Head of caudate nucleus (tissue), 42 donors: ENCODE measurements around the gene FAM13C.
A peak's percentile ranks its signal among the peaks of the same experiment; 100 is the strongest.

ENCODE experiments used
- DNase-seq, 42 donors: peaks; one replicate each; pipeline versions ENCODE4 v3.0.0 to v3.0.0-alpha.2; 2020 to 2021; ENCODE audit warnings: mixed read lengths in 7 of 42
- intact Hi-C: fragments of 100-400 bp; cut with DNase I; formaldehyde crosslinking; loops from one replicate; pipeline ENCODE4 v1.15.0; 2022

Gene FAM13C

GRCh38 chr10:59285848-59286247 lies 76.5 kb downstream of the FAM13C start:
- DNase-seq, result peak in 1 of 42 donors; percentile 52
- intact Hi-C loops, result no loop called here

- intact Hi-C loops, result no loop called here
- peak in 5 of 42 donors; percentile 28 to 43 (median 36) for DNase-seq
Observed at GRCh38 chr10:59285073-59285472, 77.3 kb downstream of the FAM13C start.

GRCh38 chr10:59284118-59284975 lies 78.0 kb downstream of the FAM13C start:
- intact Hi-C loops, result no loop called here

GRCh38 chr10:59283456-59284091 lies 78.8 kb downstream of the FAM13C start:
- DNase-seq, result peak in 34 of 42 donors; percentile 31 to 72 (median 50)
- intact Hi-C loops, result no loop called here

More at GRCh38 chr10:59284118-59284975, 78.0 kb downstream of the FAM13C start:
- peak in 1 of 42 donors; percentile 19 for DNase-seq

- intact Hi-C loops, result no loop called here
- DNase-seq, result peak in 3 of 42 donors; percentile 47 to 50 (median 50)
Observed at GRCh38 chr10:59281861-59282260, 80.5 kb downstream of the FAM13C start.

GRCh38 chr10:59279991-59280505 lies 82.3 kb downstream of the FAM13C start:
- DNase-seq, result no peak
- intact Hi-C loops, result no loop called here

- intact Hi-C loops, result no loop called here
- no peak for DNase-seq
Observed at GRCh38 chr10:59279476-59279875, 82.9 kb downstream of the FAM13C start.

- intact Hi-C loops, result no loop called here
Observed at GRCh38 chr10:59276919-59277318, 85.4 kb downstream of the FAM13C start.

GRCh38 chr10:59276133-59276532 lies 86.2 kb downstream of the FAM13C start:
- no peak for DNase-seq
- intact Hi-C loops, result no loop called here

More at GRCh38 chr10:59276919-59277318, 85.4 kb downstream of the FAM13C start:
- no peak for DNase-seq

GRCh38 chr10:59273445-59273844 lies 88.9 kb downstream of the FAM13C start:
- peak in 1 of 42 donors; percentile 46 for DNase-seq
- intact Hi-C loops, result no loop called here

GRCh38 chr10:59272061-59272460 lies 90.3 kb downstream of the FAM13C start:
- intact Hi-C loops, result no loop called here
- no peak for DNase-seq

GRCh38 chr10:59271160-59271559 lies 91.2 kb downstream of the FAM13C start:
- intact Hi-C loops, result no loop called here
- no peak for DNase-seq

GRCh38 chr10:59270492-59270891 lies 91.9 kb downstream of the FAM13C start:
- intact Hi-C loops, result no loop called here
- DNase-seq, result no peak

GRCh38 chr10:59269651-59270050 lies 92.7 kb downstream of the FAM13C start:
- DNase-seq, result no peak
- intact Hi-C loops, result loop anchor here (10.0 kb wide), 1 partner anchor 195 kb away; no protein-coding TSS in a partner anchor

GRCh38 chr10:59268460-59268859 lies 93.9 kb downstream of the FAM13C start:
- DNase-seq, result peak in 9 of 42 donors; percentile 28 to 58 (median 46)
- intact Hi-C loops, result loop anchor here (10.0 kb wide), 1 partner anchor 196 kb away; no protein-coding TSS in a partner anchor

- DNase-seq, result no peak
- intact Hi-C loops, result loop anchor here (10.0 kb wide), 1 partner anchor 198 kb away; no protein-coding TSS in a partner anchor
Observed at GRCh38 chr10:59266321-59266720, 96.0 kb downstream of the FAM13C start.

- intact Hi-C loops, result loop anchor here (10.0 kb wide), 1 partner anchor 200 kb away; no protein-coding TSS in a partner anchor
Observed at GRCh38 chr10:59265141-59265540, 97.2 kb downstream of the FAM13C start.

GRCh38 chr10:59258890-59259289 lies 103.5 kb downstream of the FAM13C start:
- no peak for DNase-seq
- intact Hi-C loops, result no loop called here

More at GRCh38 chr10:59265141-59265540, 97.2 kb downstream of the FAM13C start:
- DNase-seq, result no peak

- no peak for DNase-seq
Observed at GRCh38 chr10:59257224-59257623, 105.1 kb downstream of the FAM13C start.

GRCh38 chr10:59255463-59255862 lies 106.9 kb downstream of the FAM13C start:
- intact Hi-C loops, result no loop called here
- DNase-seq, result no peak

More at GRCh38 chr10:59257224-59257623, 105.1 kb downstream of the FAM13C start:
- intact Hi-C loops, result no loop called here
